ENCODE results near the gene KCNIP3. TPM values are rescaled to one million over a fixed set of nuclear protein-coding genes. Genes with fewer than 3 reads are reported as not detected.

KCNIP3 gene
- total and polyA plus RNA-seq, 4 donors: 0.26 to 1.1 (median 0.62) TPM

- 96% methylated on average over 30 of the region's 30 CpGs for WGBS
- TF ChIP-seq HNF4A (conservative IDR thresholded peaks at IDR 0.05): no peak
- no peak for TF ChIP-seq HNF4G (IDR thresholded peaks at IDR 0.05)
- no peak for TF ChIP-seq RAD21 (IDR thresholded peaks at IDR 0.05)
- TF ChIP-seq ZBTB33 (IDR thresholded peaks at IDR 0.05): no peak
- TF ChIP-seq SP1 (IDR thresholded peaks at IDR 0.05): no peak
- TF ChIP-seq NR2F2 (IDR thresholded peaks at IDR 0.05): no peak
- TF ChIP-seq YY1 (IDR thresholded peaks at IDR 0.05): no peak
- no peak for TF ChIP-seq FOXA2 (IDR thresholded peaks at IDR 0.05)
- no peak for TF ChIP-seq TAF1 (conservative IDR thresholded peaks at IDR 0.05)
- TF ChIP-seq ATF3 (IDR thresholded peaks at IDR 0.05): no peak
- no peak for DNase-seq (ENCODE audit: low spot score)
- Histone ChIP-seq H3K4me3 (ENCODE audit: low read depth in 1 of 3, low read length in 3 of 3) (no peak overlapping the region), H3K27me3 (ENCODE audit: control insufficient read depth in 4 of 4, insufficient read depth in 4 of 4, low read length in 3 of 4) (no peaks in the 10 kb centered on the region), H3K36me3 (ENCODE audit: control insufficient read depth in 4 of 4, insufficient read depth in 3 of 4, low read depth in 1 of 4, low read length in 3 of 4) (no peaks in the 10 kb centered on the region), H3K9me3 (ENCODE audit: control insufficient read depth in 4 of 4, low read length in 3 of 4) (no peaks in the 10 kb centered on the region), H3K27ac (ENCODE audit: low read depth in 1 of 2, low read length in 2 of 2) (no peak overlapping the region), H3K9ac (ENCODE audit: low read depth in 1 of 2, low read length in 2 of 2) (no peak overlapping the region), H3K4me1 (ENCODE audit: control insufficient read depth in 4 of 4, insufficient read depth in 4 of 4, low read length in 3 of 4) (no peaks in the 10 kb centered on the region)
These were observed 29.4 kb downstream of the KCNIP3 start for GRCh38 chr2:95326433-95327140.

GRCh38 chr2:95327861-95328260 lies 30.7 kb downstream of the KCNIP3 start:
- Histone ChIP-seq H3K9ac (ENCODE audit: low read depth in 1 of 2, low read length in 2 of 2) (no peak overlapping the region), H3K27me3 (ENCODE audit: control insufficient read depth in 4 of 4, insufficient read depth in 4 of 4, low read length in 3 of 4) (no peaks in the 10 kb centered on the region), H3K36me3 (ENCODE audit: control insufficient read depth in 4 of 4, insufficient read depth in 3 of 4, low read depth in 1 of 4, low read length in 3 of 4) (no peaks in the 10 kb centered on the region), H3K4me3 (ENCODE audit: low read depth in 1 of 3, low read length in 3 of 3) (no peak overlapping the region), H3K9me3 (ENCODE audit: control insufficient read depth in 4 of 4, low read length in 3 of 4) (no peaks in the 10 kb centered on the region), H3K27ac (ENCODE audit: low read depth in 1 of 2, low read length in 2 of 2) (no peak overlapping the region), H3K4me1 (ENCODE audit: control insufficient read depth in 4 of 4, insufficient read depth in 4 of 4, low read length in 3 of 4) (no peaks in the 10 kb centered on the region)
- no peak for DNase-seq (ENCODE audit: low spot score)
- no peak for TF ChIP-seq SP1 (IDR thresholded peaks at IDR 0.05)
- no peak for TF ChIP-seq JUND (IDR thresholded peaks at IDR 0.05)
- no peak for TF ChIP-seq EGR1 (IDR thresholded peaks at IDR 0.05; ENCODE audit: low read depth in 2 of 2)
- no peak for TF ChIP-seq REST (IDR thresholded peaks at IDR 0.05)
- TF ChIP-seq FOXA2 (IDR thresholded peaks at IDR 0.05): no peak
- TF ChIP-seq YY1 (IDR thresholded peaks at IDR 0.05): no peak
- no peak for TF ChIP-seq HNF4G (IDR thresholded peaks at IDR 0.05)
- TF ChIP-seq GABPA (IDR thresholded peaks at IDR 0.05 in 1 of 2, conservative IDR thresholded peaks at IDR 0.05 in 1 of 2): no peak
- TF ChIP-seq MAX (IDR thresholded peaks at IDR 0.05): no peak
- no peak for TF ChIP-seq HNF4A (conservative IDR thresholded peaks at IDR 0.05)
- TF ChIP-seq CTCF (IDR thresholded peaks at IDR 0.05; ENCODE audit: low read depth, low read length, missing input control): no peak
- 86% methylated on average over 7 of the region's 7 CpGs for WGBS

Data from liver (tissue), 9 donors.